Measurements from ENCODE around the gene RPIA.

RPIA gene

GRCh38 chr2:88692187-88692586 lies 714 bp downstream of the RPIA start:
- ChIA-PET POLR2A (ENCODE audit: low non-redundant PET) (no interaction called here), CTCF (interaction anchor here (0.8 to 0.9 kb wide), 2 partner anchors 20 to 42 kb away, joined by 4 read pairs; no protein-coding TSS in a partner anchor)
- peak overlapping the region; percentile 68 for H3K27ac ChIP-seq
- peak; percentile 27 for DNase-seq (ENCODE audit: low spot score)
- TF ChIP-seq CTCF (conservative IDR thresholded peaks at IDR 0.05; ENCODE audit: low read depth): no peak

- H3K27ac ChIP-seq: no peak overlapping the region
- POLR2A ChIA-PET (ENCODE audit: low non-redundant PET): no interaction called here
- CTCF ChIA-PET: interaction anchor here (0.6 kb wide), 1 partner anchor 139 kb away, joined by 3 read pairs; no protein-coding TSS in a partner anchor
- no peak for DNase-seq (ENCODE audit: low spot score)
- TF ChIP-seq CTCF (conservative IDR thresholded peaks at IDR 0.05; ENCODE audit: low read depth): no peak
Measured at GRCh38 chr2:88693911-88694414, 2.5 kb downstream of the RPIA start.

GRCh38 chr2:88696611-88697010 lies 5.1 kb downstream of the RPIA start:
- ChIA-PET CTCF (no interaction called here), POLR2A (ENCODE audit: low non-redundant PET) (no interaction called here)
- H3K27ac ChIP-seq: no peak overlapping the region
- DNase-seq (ENCODE audit: low spot score): no peak
- no peak for TF ChIP-seq CTCF (conservative IDR thresholded peaks at IDR 0.05; ENCODE audit: low read depth)

GRCh38 chr2:88697370-88698026 lies 6.0 kb downstream of the RPIA start:
- POLR2A ChIA-PET (ENCODE audit: low non-redundant PET): no interaction called here
- CTCF ChIA-PET: interaction anchor here (1.0 kb wide), 1 partner anchor 26 kb away, joined by 3 read pairs; no protein-coding TSS in a partner anchor
- TF ChIP-seq CTCF (conservative IDR thresholded peaks at IDR 0.05; ENCODE audit: low read depth): no peak
- no peak for DNase-seq (ENCODE audit: low spot score)
- H3K27ac ChIP-seq: no peak overlapping the region

- TF ChIP-seq CTCF (conservative IDR thresholded peaks at IDR 0.05; ENCODE audit: low read depth): no peak
- H3K27ac ChIP-seq: no peak overlapping the region
- DNase-seq (ENCODE audit: low spot score): no peak
- ChIA-PET CTCF (interaction anchor here (1.0 kb wide), 1 partner anchor 26 kb away, joined by 3 read pairs; no protein-coding TSS in a partner anchor), POLR2A (ENCODE audit: low non-redundant PET) (no interaction called here)
Measured at GRCh38 chr2:88698027-88698413, 6.5 kb downstream of the RPIA start.

GRCh38 chr2:88698498-88699233 lies 7.2 kb downstream of the RPIA start:
- POLR2A ChIA-PET (ENCODE audit: low non-redundant PET): no interaction called here
- DNase-seq (ENCODE audit: low spot score): no peak
- CTCF ChIA-PET: interaction anchor here (0.6 kb wide), 1 partner anchor 20 kb away, joined by 3 read pairs; no protein-coding TSS in a partner anchor
- no peak overlapping the region for H3K27ac ChIP-seq
- TF ChIP-seq CTCF (conservative IDR thresholded peaks at IDR 0.05; ENCODE audit: low read depth): no peak

Measured in RWPE1 (cell line).